HEK293 (cell line): ENCODE measurements around the gene HADHA.

ENCODE experiments used
- CTCF ChIA-PET: fragments of 350-600 bp; formaldehyde crosslinking; extraction: SDS; loops from one replicate; lab custom pipeline; 2021; ENCODE audit warnings: antibody characterized with exemption; lab: Yijun Ruan, JAX
- POLR2A ChIA-PET: fragments of 300-600 bp; formaldehyde crosslinking; extraction: SDS; loops from one replicate; lab custom pipeline; 2020; ENCODE audit warnings: antibody characterized with exemption, inconsistent platforms; lab: Yijun Ruan, JAX
- H3K27ac ChIP-seq: fragments of 200-500 bp; sonication (Bioruptor generic); 2 replicates; pipeline ENCODE4 v1.5.1; 2014; ENCODE audit warnings: low read depth, low read length, control low read depth, inconsistent platforms; ENCODE audit errors: extremely low read depth
- H3K36me3 ChIP-seq, 2 experiments: fragments of 200-500 bp in 1 of 2; sonication (Bioruptor generic) in 1 of 2; 1 replicate in 1 of 2; 2 replicates in 1 of 2; pipeline ENCODE4 v1.5.1; 2014 to 2017; ENCODE audit warnings: inconsistent platforms in 2 of 2, low read length in 2 of 2; ENCODE audit not compliant: control insufficient read depth in 2 of 2, insufficient read depth in 1 of 2
- H3K4me1 ChIP-seq: fragments of 200-500 bp; sonication (Bioruptor generic); 2 replicates; pipeline ENCODE4 v1.5.1; 2014; ENCODE audit warnings: mild to moderate bottlenecking, low read length, inconsistent platforms; ENCODE audit not compliant: control insufficient read depth, insufficient read depth
- H3K4me3 ChIP-seq: 2 replicates; pipeline ENCODE4 v1.5.1; 2011; ENCODE audit warnings: low read depth, mild to moderate bottlenecking, control low read depth, low read length, moderate library complexity
- H3K9me3 ChIP-seq: fragments of 200-500 bp; sonication (Bioruptor generic); 2 replicates; pipeline ENCODE4 v1.5.1; 2014; ENCODE audit warnings: low read depth, low read length, inconsistent platforms; ENCODE audit not compliant: control insufficient read depth, insufficient read depth
- ATF2 ChIP-seq: fragments of 450-650 bp; formaldehyde crosslinking; IDR thresholded peaks from 2 replicates; pipeline ENCODE4 v1.5.1; 2016; ENCODE audit warnings: missing biosample characterization, missing genetic modification characterization, low read depth
- MYNN ChIP-seq: fragments of 450-650 bp; formaldehyde crosslinking; IDR thresholded peaks from 2 replicates; pipeline ENCODE4 v1.5.1; 2016; ENCODE audit warnings: missing biosample characterization, missing genetic modification characterization, borderline replicate concordance
- PRDM1 ChIP-seq: fragments of 450-650 bp; formaldehyde crosslinking; IDR thresholded peaks from 2 replicates; pipeline ENCODE4; 2016; ENCODE audit warnings: missing biosample characterization, missing genetic modification characterization
- REPIN1 ChIP-seq: fragments of 450-650 bp; formaldehyde crosslinking; IDR thresholded peaks from 2 replicates; pipeline ENCODE4 v1.5.1; 2017; ENCODE audit warnings: missing biosample characterization, missing genetic modification characterization, low read depth
- SP2 ChIP-seq: fragments of 450-650 bp; formaldehyde crosslinking; IDR thresholded peaks from 2 replicates; pipeline ENCODE4 v1.5.1; 2016; ENCODE audit warnings: missing biosample characterization, missing genetic modification characterization
- TCF7L2 ChIP-seq: IDR thresholded peaks from 2 replicates; pipeline ENCODE4 v1.6.1; 2011; ENCODE audit warnings: low read depth, mild to moderate bottlenecking, inconsistent platforms, low read length, moderate library complexity, borderline replicate concordance
- ZBTB21 ChIP-seq: fragments of 450-650 bp; formaldehyde crosslinking; IDR thresholded peaks from 2 replicates; pipeline ENCODE4 v1.5.1; 2017; ENCODE audit warnings: missing biosample characterization, missing genetic modification characterization
- ZBTB49 ChIP-seq: fragments of 450-650 bp; formaldehyde crosslinking; IDR thresholded peaks from 2 replicates; pipeline ENCODE4 v1.5.1; 2016; ENCODE audit warnings: missing biosample characterization, missing genetic modification characterization, low read depth
- ZBTB8A ChIP-seq: fragments of 450-650 bp; formaldehyde crosslinking; IDR thresholded peaks from 2 replicates; pipeline ENCODE4 v1.5.1; 2016; ENCODE audit warnings: missing biosample characterization, missing genetic modification characterization
- ZEB2 ChIP-seq: fragments of 450-650 bp; formaldehyde crosslinking; IDR thresholded peaks from 2 replicates; pipeline ENCODE4 v1.5.1; 2016; ENCODE audit warnings: missing biosample characterization, missing genetic modification characterization
- ZFP3 ChIP-seq: fragments of 450-650 bp; formaldehyde crosslinking; IDR thresholded peaks from 2 replicates; pipeline ENCODE4 v1.5.1; 2016; ENCODE audit warnings: low read depth, missing biosample characterization, missing genetic modification characterization
- ZNF223 ChIP-seq: fragments of 450-650 bp; formaldehyde crosslinking; IDR thresholded peaks from 2 replicates; pipeline ENCODE4 v1.5.1; 2016; ENCODE audit warnings: missing biosample characterization, missing genetic modification characterization
- ZNF280D ChIP-seq: fragments of 450-650 bp; formaldehyde crosslinking; IDR thresholded peaks from 2 replicates; pipeline ENCODE4 v1.5.1; 2016; ENCODE audit warnings: missing biosample characterization, missing genetic modification characterization
- ZNF302 ChIP-seq: fragments of 450-650 bp; formaldehyde crosslinking; IDR thresholded peaks from 2 replicates; pipeline ENCODE4 v1.5.1; 2016; ENCODE audit warnings: missing biosample characterization, missing genetic modification characterization, low read depth
- ZNF354C ChIP-seq: fragments of 450-650 bp; formaldehyde crosslinking; IDR thresholded peaks from 2 replicates; pipeline ENCODE4 v1.5.1; 2016; ENCODE audit warnings: missing biosample characterization, missing genetic modification characterization, low read depth, borderline replicate concordance
- ZNF416 ChIP-seq: fragments of 450-650 bp; formaldehyde crosslinking; IDR thresholded peaks from 2 replicates; pipeline ENCODE4 v1.5.1; 2016; ENCODE audit warnings: missing biosample characterization, missing genetic modification characterization
- ZNF449 ChIP-seq: fragments of 450-650 bp; formaldehyde crosslinking; IDR thresholded peaks from 2 replicates; pipeline ENCODE4 v1.5.1; 2017; ENCODE audit warnings: missing biosample characterization, mild to moderate bottlenecking, missing genetic modification characterization, moderate library complexity
- ZNF48 ChIP-seq: fragments of 450-650 bp; formaldehyde crosslinking; IDR thresholded peaks from 2 replicates; pipeline ENCODE4 v1.5.1; 2016; ENCODE audit warnings: missing biosample characterization, missing genetic modification characterization
- ZNF621 ChIP-seq: fragments of 450-650 bp; formaldehyde crosslinking; IDR thresholded peaks from 2 replicates; pipeline ENCODE4 v1.5.1; 2017; ENCODE audit warnings: missing biosample characterization, missing genetic modification characterization
- ZNF645 ChIP-seq: fragments of 450-650 bp; formaldehyde crosslinking; IDR thresholded peaks from 2 replicates; pipeline ENCODE4; 2016; ENCODE audit warnings: missing biosample characterization, missing genetic modification characterization
- ZNF654 ChIP-seq: fragments of 450-650 bp; formaldehyde crosslinking; IDR thresholded peaks from 2 replicates; pipeline ENCODE4 v1.5.1; 2016; ENCODE audit warnings: low read depth, missing biosample characterization, missing genetic modification characterization
- ZSCAN16 ChIP-seq: fragments of 450-650 bp; formaldehyde crosslinking; IDR thresholded peaks from 2 replicates; pipeline ENCODE4 v1.5.1; 2016; ENCODE audit warnings: missing biosample characterization, missing genetic modification characterization
- ZSCAN23 ChIP-seq: fragments of 450-650 bp; formaldehyde crosslinking; IDR thresholded peaks from 2 replicates; pipeline ENCODE4 v1.5.1; 2016; ENCODE audit warnings: missing biosample characterization, missing genetic modification characterization

Gene HADHA

GRCh38 chr2:26285931-26286330 lies 41.5 kb upstream of the HADHA start:
- Histone ChIP-seq H3K9me3 (no peaks in the 10 kb centered on the region), H3K4me1 (no peaks in the 10 kb centered on the region), H3K27ac (no peak overlapping the region), H3K4me3 (no peak overlapping the region), H3K36me3 (peaks cover 11 to 42% of the 10 kb centered on the region in 2 experiments)
- no peak for TF ChIP-seq ZNF302 (tag by site-specific recombination)
- no peak for TF ChIP-seq ZBTB8A (tag by site-specific recombination)
- ChIA-PET POLR2A (no interaction called here), CTCF (interaction anchor here (0.7 to 0.9 kb wide), 3 partner anchors 11 to 304 kb away, joined by 3 read pairs; no protein-coding TSS in a partner anchor)

GRCh38 chr2:26284132-26284531 lies 39.7 kb upstream of the HADHA start:
- no peak for TF ChIP-seq PRDM1 (tag by site-specific recombination)
- TF ChIP-seq TCF7L2 = no peak
- no peak for TF ChIP-seq REPIN1
- TF ChIP-seq, all 188 proteins: peak for 0
- ChIA-PET POLR2A (no interaction called here), CTCF (interaction anchor here (0.5 kb wide), 1 partner anchor 13 kb away, joined by 4 read pairs; no protein-coding TSS in a partner anchor)
- H3K4me3 ChIP-seq = no peak overlapping the region
- no peaks in the 10 kb centered on the region for H3K4me1 ChIP-seq
- H3K27ac ChIP-seq = no peak overlapping the region
- no peaks in the 10 kb centered on the region for H3K9me3 ChIP-seq
- H3K36me3 ChIP-seq = peaks cover 11 to 53% of the 10 kb centered on the region in 2 experiments

- no peak for TF ChIP-seq ZNF416 (tag by site-specific recombination)
- TF ChIP-seq ZBTB21 = no peak
- TF ChIP-seq ZNF449 (tag by site-specific recombination) = no peak
- TF ChIP-seq PRDM1 (tag by site-specific recombination) = no peak
- no peak for TF ChIP-seq ZFP3
- TF ChIP-seq ZNF48 (tag by site-specific recombination) = no peak
- TF ChIP-seq ZNF654 (tag by site-specific recombination) = no peak
- no peak for TF ChIP-seq ZEB2 (tag by site-specific recombination)
- TF ChIP-seq ZNF354C = no peak
- no peak for TF ChIP-seq ZBTB49 (tag by site-specific recombination)
- TF ChIP-seq ZNF645 (tag by site-specific recombination) = no peak
- no peak for TF ChIP-seq MYNN (tag by site-specific recombination)
- no peak for TF ChIP-seq ZNF621 (tag by site-specific recombination)
- TF ChIP-seq SP2 = no peak
- no peak for TF ChIP-seq ZSCAN16
- TF ChIP-seq ZNF280D = no peak
- TF ChIP-seq ZSCAN23 (tag by site-specific recombination) = no peak
- no peak for TF ChIP-seq ATF2 (tag by site-specific recombination)
- TF ChIP-seq ZNF223 (tag by site-specific recombination) = no peak
- H3K9me3 ChIP-seq = no peaks in the 10 kb centered on the region
- no peak overlapping the region for H3K27ac ChIP-seq
- H3K4me3 ChIP-seq = no peak overlapping the region
- H3K4me1 ChIP-seq = no peaks in the 10 kb centered on the region
- H3K36me3 ChIP-seq = peaks cover 11 to 58% of the 10 kb centered on the region in 2 experiments
- ChIA-PET POLR2A (no interaction called here), CTCF (no interaction called here)
Measured at GRCh38 chr2:26283606-26284005, 39.2 kb upstream of the HADHA start.
